Globus pallidus (tissue), 1 donor: ENCODE data around the gene PRAME.
A peak's percentile ranks its signal among the peaks of the same experiment; 100 is the strongest.
"Not testable (repeated sequence)": the region's sequence is repeated elsewhere in the genome, so short reads cannot be mapped to it uniquely, and the experiment has no call there.

Experiments
- DNase-seq: peaks from one replicate; pipeline ENCODE4 v3.0.0-alpha.2; 2015; ENCODE audit warnings: low spot score

Gene PRAME

DNA sequence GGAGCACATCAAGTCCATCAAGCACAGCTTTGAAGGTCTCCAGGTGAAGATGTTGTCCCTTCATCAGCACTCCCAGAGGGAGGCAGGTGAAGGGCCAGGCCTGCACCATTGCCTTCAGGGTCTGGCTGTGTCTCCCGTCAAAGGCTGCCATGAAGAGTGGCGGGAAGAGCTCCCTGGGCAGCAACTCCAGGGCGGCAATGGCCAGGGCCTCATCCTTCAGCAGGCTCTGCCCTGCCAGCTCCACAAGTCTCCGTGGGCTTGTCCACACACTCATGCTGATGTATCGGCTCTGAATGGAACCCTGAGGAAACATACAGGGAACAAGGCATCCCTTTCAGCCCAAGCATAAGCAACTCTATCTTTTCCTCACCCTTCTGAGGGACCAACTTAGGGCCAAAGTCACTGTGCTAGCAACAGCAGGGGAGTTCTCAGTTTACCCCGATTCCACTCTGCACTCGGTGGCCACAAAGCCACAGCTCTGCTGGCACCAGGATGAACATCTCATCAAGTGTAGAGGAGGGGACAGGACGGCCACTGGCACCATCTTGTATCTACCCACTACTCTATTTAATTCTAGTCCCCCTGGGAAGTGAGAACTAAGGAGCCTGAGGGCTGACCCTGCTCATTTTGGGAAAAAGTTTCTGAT is 8.2 kb downstream of the PRAME start:
- no peak for DNase-seq

DNA sequence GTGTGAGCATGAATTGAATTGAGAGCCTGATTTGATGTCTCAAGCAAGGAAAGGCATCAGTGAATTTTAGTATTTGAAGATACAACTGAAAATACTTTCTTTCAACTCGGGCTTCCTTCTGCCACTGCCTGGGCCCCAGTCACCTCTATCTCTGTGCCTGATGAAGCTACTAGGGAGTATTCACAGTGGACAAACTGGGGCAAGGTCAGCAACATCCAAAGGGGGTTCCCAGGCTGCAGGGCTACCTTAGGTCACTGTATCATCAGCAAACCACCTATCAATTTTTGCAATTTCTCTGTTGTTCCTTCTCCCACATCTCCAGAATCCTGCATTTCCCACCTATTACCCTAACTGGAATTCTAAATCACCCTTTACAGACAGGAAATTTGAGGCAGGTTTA is 10.2 kb downstream of the PRAME start:
- no peak for DNase-seq

DNA sequence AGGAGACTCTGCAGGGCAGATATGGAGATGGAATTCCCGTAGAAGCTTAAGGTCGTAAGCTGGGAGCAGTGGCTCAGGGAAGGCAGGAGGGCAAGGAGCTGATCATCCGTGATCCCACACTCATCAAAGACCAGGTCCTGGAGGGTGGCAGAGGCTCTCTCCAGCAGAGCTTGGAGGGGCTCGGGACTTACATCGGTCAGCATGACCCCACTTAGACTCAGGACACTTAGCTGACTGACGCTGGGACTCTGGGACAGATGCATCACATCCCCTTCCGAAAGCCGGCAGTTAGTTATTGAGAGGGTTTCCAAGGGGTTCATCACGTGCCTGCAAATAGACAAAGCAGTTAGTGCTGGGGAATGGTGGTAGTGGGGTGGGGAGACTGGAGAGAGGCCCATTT is 10.7 kb downstream of the PRAME start:
- no peak for DNase-seq

DNA sequence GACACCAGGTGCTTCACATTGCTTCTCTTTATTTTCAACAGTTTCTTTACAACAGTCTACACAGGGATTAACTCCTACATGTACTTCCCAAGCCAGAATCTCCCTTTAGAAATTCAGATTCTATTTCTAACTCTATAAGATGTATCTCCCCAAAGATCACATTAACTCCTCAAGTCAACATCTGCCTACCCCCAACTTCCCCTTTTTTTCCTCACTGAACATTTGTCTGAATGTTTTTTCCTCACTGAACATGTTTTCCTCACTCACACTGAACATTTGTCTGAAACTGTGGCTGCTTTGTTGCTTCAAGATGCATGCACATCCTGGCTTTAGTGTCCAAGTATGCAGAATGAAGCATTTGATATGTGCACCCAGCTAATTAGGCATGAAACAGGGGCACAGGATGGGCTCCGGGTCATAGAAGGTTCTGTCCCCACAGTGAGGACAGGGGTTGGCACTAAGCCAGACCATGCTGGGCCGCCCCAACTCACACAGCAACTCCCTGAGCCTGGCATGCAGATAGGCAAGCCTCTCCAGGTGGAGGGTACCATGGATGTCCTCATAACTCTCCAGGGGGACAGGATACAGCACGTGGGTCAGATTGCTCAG is 11.3 kb downstream of the PRAME start:
- no peak for DNase-seq

DNA sequence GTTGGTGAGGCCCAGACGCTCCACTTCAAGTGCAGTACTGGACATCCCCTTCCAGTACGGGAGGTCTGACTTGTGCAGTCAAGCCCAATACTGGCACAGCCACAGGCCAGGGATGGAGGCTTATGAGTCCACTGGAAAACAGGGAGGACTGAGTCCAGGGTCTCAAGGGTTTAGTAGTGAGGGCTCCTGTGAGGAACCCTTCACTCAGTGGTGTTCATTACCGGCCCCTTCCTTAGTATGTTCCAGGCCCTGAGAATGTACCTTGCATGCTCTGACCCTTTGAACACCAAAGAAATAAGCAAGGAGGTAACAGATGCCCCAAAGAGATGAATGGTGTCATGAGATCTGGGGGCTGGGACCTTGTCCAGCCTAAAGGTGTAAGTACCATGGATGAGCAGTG is 11.8 kb downstream of the PRAME start:
- no peak for DNase-seq

DNA sequence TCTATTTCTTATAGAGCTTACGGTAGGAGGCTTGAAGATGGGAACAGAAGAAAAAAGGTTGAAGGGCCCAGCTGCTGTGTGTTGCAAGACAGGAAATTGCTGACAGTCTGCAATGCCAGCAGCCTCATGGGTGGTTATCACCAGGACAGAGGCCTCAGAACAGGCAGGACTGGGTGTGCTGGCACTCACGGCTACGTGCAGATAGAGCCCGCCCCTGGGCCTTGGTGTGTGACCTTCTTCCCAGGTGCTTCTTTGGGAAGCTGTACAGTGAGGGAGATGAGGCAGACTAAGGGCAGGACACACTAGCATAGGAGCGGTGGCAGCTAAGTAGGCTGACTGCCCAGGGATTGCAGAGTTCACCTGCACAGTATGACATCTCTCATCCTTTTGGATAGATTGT is 12.6 kb downstream of the PRAME start:
- DNase-seq: peak; percentile 16

DNA sequence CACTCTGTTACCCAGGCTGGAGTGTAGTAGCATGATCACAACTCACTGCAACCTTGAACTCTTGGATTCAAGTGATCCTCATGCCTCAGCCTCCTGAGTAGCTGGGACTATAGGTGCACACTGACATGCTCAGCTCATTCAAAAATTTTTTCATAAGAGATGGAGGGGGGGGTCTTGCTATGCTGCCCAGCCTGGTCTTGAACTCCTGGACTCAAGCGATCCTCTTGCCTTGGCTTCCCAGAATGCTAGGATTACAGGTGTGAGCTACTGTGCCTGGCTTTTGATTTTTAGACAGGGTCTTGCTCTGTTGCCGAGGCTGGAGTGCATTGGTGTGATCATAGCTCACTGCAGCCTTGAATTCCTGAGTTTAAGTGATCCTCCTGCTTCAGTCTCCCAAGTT is 14.0 kb downstream of the PRAME start:
- DNase-seq: no peak

DNA sequence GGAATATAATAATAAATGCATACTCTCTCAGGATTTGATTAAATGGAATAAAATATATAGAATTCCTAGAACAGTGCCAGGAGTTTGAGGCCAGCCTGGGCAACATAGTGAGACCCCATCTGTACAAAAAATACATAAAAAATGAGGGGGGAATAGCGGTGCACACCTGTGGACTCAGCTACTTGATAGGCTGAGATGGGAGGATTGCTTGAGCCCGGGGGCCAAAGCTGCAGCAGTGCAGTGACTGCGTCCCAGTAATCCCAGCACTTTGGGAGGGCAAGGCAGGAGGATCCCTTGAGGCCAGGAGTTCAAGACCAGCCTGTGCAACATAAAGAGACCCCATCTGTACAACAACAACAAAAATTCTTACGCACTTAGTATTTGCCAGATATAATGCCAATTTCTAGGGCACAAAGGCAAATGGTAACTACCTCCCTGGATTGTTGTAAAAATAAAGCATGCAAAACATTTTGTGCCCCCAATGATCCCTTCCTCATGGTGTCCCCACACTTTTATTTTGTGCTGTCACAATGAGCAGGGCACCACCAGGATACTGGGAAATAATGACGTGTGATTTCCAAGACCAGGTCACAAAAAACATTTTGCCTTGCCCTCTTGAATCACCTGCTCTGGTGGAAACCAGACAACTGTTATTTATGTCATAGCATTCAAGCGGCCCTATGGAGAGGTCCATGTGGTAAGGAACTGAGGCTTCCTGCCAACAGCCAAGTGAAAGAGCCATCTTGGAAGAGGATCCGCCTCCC is 20.7 kb downstream of the PRAME start:
- no peak for DNase-seq

DNA sequence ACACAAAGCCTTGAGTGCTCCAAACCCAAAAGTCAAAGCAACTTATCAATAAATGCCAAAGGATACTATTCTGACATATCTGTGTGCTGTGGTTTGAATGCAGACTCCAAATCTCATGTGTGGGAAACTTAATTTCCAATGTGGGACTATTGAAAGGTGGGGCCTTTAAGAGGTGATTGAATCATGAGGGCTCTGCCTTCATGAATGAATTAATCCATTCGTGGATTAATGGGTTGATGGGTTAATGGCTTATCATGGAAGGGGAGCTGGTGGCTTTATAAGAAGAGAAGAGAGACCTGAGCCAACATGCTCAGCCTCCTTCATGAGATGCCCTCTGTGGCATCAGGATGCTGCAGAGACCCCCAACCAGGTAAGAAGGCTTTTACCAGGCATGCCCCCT is 22.1 kb downstream of the PRAME start:
- no peak for DNase-seq

DNA sequence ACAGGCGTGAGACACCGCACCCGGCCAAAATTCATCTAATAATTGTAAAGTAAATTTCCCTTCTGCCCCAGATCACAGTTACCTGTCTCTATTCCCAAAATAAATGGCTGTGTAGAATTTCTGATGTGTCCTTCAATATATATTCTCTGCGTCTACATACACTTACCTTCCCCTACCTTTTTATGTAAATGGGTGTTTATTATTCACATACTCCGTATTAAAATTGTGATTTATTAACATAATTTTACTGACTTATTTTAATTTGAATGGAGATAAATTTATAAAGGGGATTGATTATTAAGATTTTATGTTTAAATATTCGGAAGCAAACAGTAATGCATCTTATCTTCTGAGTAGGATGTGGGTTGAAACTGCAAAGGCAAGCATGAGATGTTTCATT is 22.6 kb downstream of the PRAME start:
- no peak for DNase-seq

DNA sequence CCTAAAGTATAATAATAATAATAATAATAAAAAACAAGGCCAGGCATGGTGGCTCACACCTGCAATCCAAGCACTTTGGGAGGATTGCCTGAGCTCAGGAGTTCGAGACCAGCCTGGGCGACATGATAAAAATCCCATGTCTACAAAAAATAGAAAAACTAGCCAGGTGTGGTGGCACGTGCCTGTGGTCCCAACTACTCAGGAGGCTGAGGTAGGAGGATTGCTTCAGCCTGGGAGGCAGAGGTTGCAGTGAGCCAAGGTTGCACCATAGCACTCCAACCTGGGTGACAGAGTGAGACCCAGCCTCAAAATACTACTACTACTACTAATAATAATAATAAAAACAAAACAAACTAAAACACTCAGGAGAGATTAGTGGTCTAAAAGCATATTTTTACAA is 23.4 kb downstream of the PRAME start:
- no peak for DNase-seq

DNA sequence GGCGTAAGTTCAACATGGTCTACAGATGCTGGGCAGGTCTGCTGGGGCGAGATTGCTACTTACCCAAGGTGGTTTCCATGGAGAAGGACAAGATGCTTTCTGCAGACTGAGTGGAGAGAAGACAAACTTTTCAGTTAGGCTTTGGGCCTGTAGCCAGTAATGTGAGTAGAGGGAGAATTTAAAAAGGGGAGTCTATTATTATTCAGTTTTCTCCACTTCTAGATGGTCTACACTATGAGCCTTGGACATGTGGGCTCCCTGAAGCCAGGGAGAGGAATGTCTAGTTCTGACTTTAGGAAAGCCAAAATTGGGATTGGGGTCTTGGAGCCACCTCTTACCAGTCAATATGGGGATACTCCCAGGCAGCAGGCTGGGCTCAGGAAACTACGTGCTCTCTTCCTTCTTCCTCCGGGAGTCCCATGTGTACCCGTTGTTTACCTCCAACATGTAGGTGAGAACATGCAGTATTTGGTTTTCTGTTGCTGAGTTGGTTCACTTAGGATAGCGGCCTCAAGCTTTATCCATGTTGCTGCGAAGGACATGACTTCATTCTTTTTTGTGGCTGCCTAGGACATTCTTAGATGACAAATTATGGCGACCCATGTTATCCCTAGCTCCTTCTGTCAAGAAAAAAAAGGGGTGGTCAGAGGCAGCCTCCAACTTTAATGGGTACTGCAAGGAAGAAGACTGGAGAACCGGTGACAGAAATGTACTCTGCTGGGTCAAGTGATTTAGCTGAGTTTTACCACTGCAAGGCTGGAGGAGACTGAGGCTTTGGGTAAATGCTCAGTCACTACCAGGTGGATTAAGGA is 24.3 kb downstream of the PRAME start:
- no peak for DNase-seq

DNA sequence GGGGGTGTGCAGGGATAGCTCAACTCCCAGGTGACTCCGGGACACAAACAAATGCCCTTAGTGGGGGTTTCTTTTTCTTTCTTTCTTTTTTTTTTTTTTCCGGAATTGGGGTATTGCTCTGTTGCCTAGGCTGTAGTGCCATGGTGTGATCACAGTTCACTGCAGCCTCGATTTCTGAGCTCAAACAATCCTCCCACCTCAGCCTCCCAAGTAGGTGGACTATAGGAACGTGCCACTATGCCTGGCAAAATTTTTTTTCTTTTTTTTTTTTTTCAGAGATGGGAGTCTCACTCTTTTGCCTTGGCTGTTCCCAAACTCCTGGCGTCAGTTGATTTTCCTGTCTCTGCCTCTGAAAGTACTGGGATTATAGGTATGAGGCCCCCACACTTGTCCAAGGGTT is 25.2 kb downstream of the PRAME start:
- no peak for DNase-seq

DNA sequence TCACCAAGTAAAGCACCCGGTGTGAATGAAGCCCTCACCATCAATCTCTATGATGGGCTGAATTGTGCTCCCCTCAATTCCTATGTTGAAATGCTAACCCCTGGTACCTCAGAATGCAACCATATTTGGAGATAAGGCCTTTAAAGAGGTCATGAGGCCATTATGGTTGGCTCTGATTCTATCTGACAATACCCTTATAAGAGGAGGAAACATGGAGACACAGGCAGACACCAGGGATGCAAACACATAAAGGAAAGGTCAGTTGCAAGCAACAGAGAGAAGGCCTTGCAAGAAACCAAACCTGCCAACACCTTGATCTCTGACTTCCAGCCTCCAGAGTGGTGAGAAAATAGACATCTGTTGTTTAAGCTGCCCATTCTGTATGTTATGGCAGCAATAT is 25.6 kb downstream of the PRAME start:
- DNase-seq: no peak

DNA sequence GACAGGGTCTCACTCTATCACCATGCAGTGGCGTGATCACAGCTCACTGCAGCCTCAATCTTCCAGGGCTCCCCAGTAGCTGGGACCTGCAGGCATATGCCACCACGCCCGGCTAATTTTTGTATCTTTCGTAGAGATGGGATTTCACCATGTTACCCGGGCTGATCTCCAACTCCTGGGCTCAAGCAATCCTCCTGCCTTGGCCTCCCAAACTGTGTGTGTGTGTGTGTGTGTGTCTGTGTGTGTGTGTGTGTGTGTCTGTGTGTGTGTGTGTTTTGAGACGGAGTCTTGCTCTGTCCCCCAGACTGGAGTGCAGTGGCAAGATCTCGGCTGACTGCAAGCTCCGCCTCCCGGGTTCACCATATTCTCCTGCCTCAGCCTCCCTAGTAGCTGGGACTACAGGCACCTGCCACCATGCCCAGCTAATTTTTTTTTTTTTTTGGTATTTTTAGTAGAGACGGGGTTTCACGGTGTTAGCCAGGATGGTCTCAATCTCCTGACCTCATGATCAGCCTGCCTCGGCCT is 26.5 kb downstream of the PRAME start:
- DNase-seq: not testable (repeated sequence)

DNA sequence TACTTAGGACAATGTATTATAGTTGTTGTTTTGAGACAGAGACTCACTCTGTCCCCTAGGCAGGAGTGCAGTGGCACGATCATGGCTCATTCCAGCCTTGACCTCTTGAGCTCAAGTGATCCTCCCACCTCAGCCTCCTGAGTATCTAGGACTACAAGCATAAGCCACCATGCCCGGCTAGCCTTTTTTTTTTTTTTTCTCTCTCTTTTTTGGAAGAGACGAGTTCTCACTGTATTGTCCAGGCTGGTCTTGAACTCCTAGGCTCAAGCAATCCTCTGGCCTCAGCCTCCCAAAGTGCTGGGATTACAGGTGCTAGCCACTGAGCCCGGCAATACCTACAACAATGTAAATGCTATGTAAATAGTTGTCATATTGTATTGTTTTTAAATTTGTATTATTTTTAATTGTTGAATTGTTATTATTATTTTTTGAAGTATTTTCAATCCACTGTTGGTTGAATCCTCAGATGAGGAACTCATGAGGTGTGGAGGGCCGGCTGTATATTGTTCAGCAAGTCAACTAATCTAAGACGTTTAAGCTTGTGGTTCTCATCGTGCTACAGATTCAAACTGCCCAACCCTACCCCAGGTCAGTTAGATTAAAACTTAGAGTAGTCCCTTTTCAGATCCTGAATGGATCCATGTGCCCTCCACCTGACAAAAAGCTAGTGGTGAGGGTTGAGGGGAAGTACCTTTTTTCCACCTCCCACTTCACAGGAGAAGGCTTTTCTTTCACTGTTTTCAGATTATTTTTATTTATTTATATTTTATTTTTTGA is 27.1 kb downstream of the PRAME start:
- DNase-seq: no peak

DNA sequence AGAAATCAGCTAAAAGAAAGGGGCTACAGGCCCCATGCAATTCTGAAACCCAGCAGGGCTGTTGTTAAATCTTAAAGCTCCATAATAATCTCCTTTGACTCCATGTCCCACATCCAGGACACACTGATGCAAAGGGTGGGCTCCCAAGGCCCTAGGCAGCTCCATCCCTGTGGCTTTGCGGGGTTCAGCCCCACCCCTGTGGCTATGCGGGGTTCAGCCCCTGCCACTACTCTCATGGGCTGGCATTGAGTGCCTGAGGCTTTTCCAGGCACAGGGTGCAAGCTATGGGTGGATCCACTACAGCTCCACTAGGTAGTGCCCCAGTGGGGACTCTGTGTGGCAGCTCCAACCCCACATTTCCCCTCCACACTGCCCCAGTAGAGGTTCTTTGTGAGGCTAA is 30.3 kb downstream of the PRAME start:
- no peak for DNase-seq

DNA sequence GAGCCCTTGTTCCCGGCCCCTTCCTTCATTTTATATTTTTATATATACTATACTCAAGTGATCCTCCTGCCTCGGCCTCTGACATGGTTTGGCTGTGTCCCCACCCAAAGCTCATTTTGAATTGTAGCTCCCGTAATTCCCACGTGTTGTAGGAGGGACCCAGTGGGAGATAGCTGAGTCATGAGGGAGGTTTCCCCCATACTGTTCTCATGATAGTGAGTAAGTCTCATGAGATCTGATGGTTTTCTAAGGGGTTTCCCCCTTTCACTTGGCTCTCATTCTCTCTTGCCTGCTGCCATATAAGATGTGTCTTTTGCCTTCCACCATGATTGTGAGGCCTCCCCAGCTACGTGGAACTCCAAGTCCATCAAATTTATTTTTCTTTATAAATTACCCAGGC is 31.8 kb downstream of the PRAME start:
- no peak for DNase-seq

DNA sequence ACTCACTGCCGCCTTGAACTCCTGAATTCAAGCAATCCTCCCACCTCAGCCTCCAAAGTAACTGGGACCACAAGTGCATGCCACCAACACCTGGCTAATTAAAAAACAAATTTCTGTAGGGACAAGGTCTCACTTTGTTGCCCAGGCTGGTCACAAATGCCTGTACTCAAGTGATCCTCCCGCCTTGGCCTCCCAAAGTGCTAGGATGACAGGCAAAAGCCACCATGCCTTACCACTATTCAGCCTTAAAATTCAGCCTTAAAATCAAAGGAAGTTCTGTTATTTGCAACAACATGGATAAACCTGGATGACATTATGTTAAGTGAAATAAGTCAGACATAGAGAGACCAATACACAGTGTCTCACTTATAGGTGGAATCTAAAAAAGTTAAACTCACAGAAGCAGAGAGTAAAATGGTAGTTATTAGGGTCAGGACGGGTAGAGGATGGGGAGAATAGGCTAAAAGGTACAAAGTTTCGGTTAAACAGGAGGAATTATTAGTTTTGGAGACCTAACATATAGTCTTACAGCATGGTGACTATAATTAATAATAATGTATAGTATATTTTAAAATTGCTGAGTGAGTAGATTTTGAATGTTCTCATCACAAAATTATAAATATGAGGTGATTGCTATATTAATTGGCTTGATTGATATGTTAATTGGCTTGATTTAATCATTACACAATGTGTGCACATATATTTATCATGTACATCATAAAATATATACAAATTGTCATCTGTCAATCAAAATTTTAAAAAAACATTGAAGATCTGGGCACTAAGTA is 32.7 kb downstream of the PRAME start:
- DNase-seq: no peak

DNA sequence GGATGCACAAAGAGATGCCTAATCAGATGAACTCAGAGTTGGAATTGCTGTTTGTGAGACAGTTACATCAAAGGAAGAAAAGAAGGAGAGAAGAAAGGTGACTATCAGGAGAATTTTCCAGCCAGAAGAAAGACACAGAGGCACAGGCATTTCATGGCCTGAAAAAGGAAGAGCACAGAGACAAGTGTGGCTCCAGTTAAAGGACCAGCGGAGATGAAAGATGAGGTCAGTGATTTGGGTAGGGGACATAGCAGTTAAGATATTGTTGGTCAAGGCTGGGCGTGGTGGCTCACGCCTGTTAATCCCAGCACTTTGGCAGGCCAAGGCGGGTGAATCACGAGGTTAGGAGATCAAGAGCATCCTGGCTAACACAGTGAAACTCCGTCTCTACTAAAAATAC is 35.6 kb downstream of the PRAME start:
- no peak for DNase-seq

DNA sequence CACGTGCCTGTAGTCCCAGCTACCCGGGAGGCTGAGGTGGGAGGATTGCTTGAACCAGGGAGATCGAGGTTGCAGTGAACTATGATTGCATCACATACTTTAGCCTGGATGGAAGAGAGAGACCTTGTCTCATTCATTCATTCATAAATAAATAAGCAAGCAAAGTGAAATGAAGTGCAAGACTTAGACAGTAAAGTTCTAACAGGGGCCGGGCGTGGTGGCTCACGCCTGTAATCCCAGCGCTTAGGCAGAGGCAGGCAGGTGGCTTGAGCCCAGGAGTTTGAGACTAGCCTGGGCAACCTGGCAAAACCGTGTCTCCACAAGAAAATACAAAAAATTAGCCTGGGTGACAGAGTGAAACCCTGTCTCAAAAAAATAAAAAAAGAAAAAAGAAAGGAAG is 37.4 kb downstream of the PRAME start:
- no peak for DNase-seq
